HEK293 (cell line): ENCODE results near the gene GLRX.

Experiments used
- PRDM10 ChIP-seq: fragments of 450-650 bp; formaldehyde crosslinking; IDR thresholded peaks from 2 replicates; pipeline ENCODE4 v1.5.1; 2016; ENCODE audit warnings: missing biosample characterization, missing genetic modification characterization
- SETDB1 ChIP-seq: IDR thresholded peaks from one replicate; pipeline ENCODE4 v1.6.1; 2017; ENCODE audit warnings: mild to moderate bottlenecking, low read length, moderate library complexity, mixed read lengths; ENCODE audit not compliant: insufficient read length
- ZNF670 ChIP-seq: fragments of 450-650 bp; formaldehyde crosslinking; IDR thresholded peaks from 2 replicates; pipeline ENCODE4 v1.5.1; 2016; ENCODE audit warnings: missing biosample characterization, missing genetic modification characterization, low read depth

- no peak for TF ChIP-seq ZNF670 (tag by site-specific recombination)
- no peak for TF ChIP-seq PRDM10
- TF ChIP-seq SETDB1: no peak
These were observed 19.6 kb upstream of the GLRX start for GRCh38 chr5:95841914-95842812.
